Smooth muscle cell (in vitro differentiated cells): ENCODE results near the gene OVCH1. TPM values are rescaled to one million over a fixed set of nuclear protein-coding genes. Genes with fewer than 3 reads are reported as not detected.

Experiments
- DNase-seq: peaks from one replicate; lab custom pipeline; 2025; ENCODE audit not compliant: unreplicated experiment; lab: John Stamatoyannopoulos, UW
- H2AFZ ChIP-seq: fragments of 200-600 bp; sonication (generic); 2 replicates; pipeline ENCODE4 v1.6.0; 2016; ENCODE audit warnings: antibody characterized with exemption, low read depth, mild to moderate bottlenecking
- H3F3A ChIP-seq: fragments of 200-600 bp; sonication (generic); 2 replicates; pipeline ENCODE4 v1.6.0; 2017; ENCODE audit warnings: antibody characterized with exemption, low read depth
- H3K27ac ChIP-seq: fragments of 200-600 bp; sonication (generic); 2 replicates; pipeline ENCODE4 v1.5.1; 2016; ENCODE audit warnings: low read depth, mild to moderate bottlenecking
- H3K27me3 ChIP-seq: fragments of 200-600 bp; sonication (generic); 2 replicates; pipeline ENCODE4 v1.6.1; 2016; ENCODE audit warnings: low read depth, mild to moderate bottlenecking
- H3K36me3 ChIP-seq: fragments of 200-600 bp; sonication (generic); 2 replicates; pipeline ENCODE4 v1.5.1; 2016; ENCODE audit warnings: low read depth
- H3K4me1 ChIP-seq: fragments of 200-600 bp; sonication (generic); 2 replicates; pipeline ENCODE4 v1.5.1; 2016; ENCODE audit warnings: low read depth
- H3K4me2 ChIP-seq: fragments of 200-600 bp; sonication (generic); 2 replicates; pipeline ENCODE4 v1.6.0; 2016; ENCODE audit warnings: mild to moderate bottlenecking
- H3K4me3 ChIP-seq: fragments of 200-600 bp; sonication (generic); 2 replicates; pipeline ENCODE4 v1.5.1; 2016; ENCODE audit warnings: mild to moderate bottlenecking
- H3K79me2 ChIP-seq: fragments of 200-600 bp; sonication (generic); 2 replicates; pipeline ENCODE4 v1.6.0; 2016; ENCODE audit warnings: low read depth, mild to moderate bottlenecking
- H3K9ac ChIP-seq: fragments of 200-600 bp; sonication (generic); 2 replicates; pipeline ENCODE4 v1.6.0; 2016; ENCODE audit warnings: low read depth
- H3K9me3 ChIP-seq: fragments of 200-600 bp; sonication (generic); replicated peaks from 2 replicates; pipeline ENCODE4 v1.5.1; 2016; ENCODE audit warnings: low read depth
- H4K20me1 ChIP-seq: fragments of 200-600 bp; sonication (generic); 2 replicates; pipeline ENCODE4 v1.6.0; 2016; ENCODE audit warnings: low read depth
- CTCF ChIP-seq: fragments of 200-600 bp; sonication (generic); IDR thresholded peaks from 2 replicates; pipeline ENCODE4 v1.5.1; 2017; ENCODE audit warnings: borderline replicate concordance, mild to moderate bottlenecking, antibody characterized with exemption; ENCODE audit not compliant: insufficient read depth, poor library complexity, severe bottlenecking
- WGBS: methylation state at CpG from one replicate; pipeline ENCODE4 v1.1.7; 2016; ENCODE audit warnings: low lambda C conversion rate; 5-methylcytosine and 5-hydroxymethylcytosine counted together
- polyA plus RNA-seq: library from polyadenylated mRNA; unstranded; fragments of >200 nt; fragmentation: Nextera tagmentation; extraction: Ambion mirVana; gene quantifications from 2 replicates; pipeline ENCODE4 v1.2.1, GENCODE V29; 2016
- total RNA-seq: library from RNA; depleted of rRNA; stranded (reverse); fragments of >200 nt; gene quantifications from 2 replicates; pipeline ENCODE4 v1.2.3, GENCODE V29; 2014

The OVCH1 gene
- total and polyA plus RNA-seq, 2 experiments from 2014 or later, result not detected

DNA sequence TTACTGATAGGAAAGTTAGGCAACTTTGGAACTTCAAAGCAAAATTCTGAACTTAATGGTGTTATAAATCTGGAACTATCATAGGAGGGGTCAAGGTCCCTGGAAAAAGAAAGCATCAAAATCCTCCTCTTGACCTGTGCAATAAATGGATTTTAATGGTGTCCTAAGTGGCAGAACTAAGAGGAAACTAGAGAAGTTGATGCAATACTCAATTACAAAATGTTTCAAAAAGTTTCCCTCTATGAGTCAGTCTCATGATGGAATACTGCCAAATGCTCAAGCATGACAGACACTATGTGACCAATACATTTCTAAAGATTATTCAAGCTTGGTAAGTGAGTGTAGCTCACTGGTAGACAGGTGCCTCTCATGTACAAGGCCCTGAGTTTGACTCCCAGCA is 68.9 kb downstream of the OVCH1 start:
- DNase-seq, result no peak
- H3K4me1 ChIP-seq, result no peaks in the 10 kb centered on the region
- H3K36me3 ChIP-seq, result no peaks in the 10 kb centered on the region
- H3K9me3 ChIP-seq, result no peaks in the 10 kb centered on the region
- no peaks in the 10 kb centered on the region for H4K20me1 ChIP-seq
- H2AFZ ChIP-seq, result no peak overlapping the region
- H3K27me3 ChIP-seq, result no peaks in the 10 kb centered on the region
- no peak for TF ChIP-seq CTCF
- H3K27ac ChIP-seq, result no peak overlapping the region
- no peak overlapping the region for H3K4me2 ChIP-seq
- H3K79me2 ChIP-seq, result no peaks in the 10 kb centered on the region
- H3F3A ChIP-seq, result no peaks in the 10 kb centered on the region
- H3K9ac ChIP-seq, result no peak overlapping the region
- H3K4me3 ChIP-seq, result no peak overlapping the region

- H3K36me3 ChIP-seq, result no peaks in the 10 kb centered on the region
- WGBS, result 75% methylated on average over 4 of the region's 4 CpGs
- no peak overlapping the region for H3K4me2 ChIP-seq
- H3K4me1 ChIP-seq, result no peaks in the 10 kb centered on the region
- no peak overlapping the region for H3K4me3 ChIP-seq
- no peaks in the 10 kb centered on the region for H4K20me1 ChIP-seq
- no peaks in the 10 kb centered on the region for H3K9me3 ChIP-seq
- peak; percentile 13 for TF ChIP-seq CTCF
- H3K79me2 ChIP-seq, result no peaks in the 10 kb centered on the region
- H3K27ac ChIP-seq, result no peak overlapping the region
- H3K9ac ChIP-seq, result no peak overlapping the region
- no peak overlapping the region for H2AFZ ChIP-seq
- no peaks in the 10 kb centered on the region for H3K27me3 ChIP-seq
- H3F3A ChIP-seq, result no peaks in the 10 kb centered on the region
- no peak for DNase-seq
These were observed 69.5 kb downstream of the OVCH1 start for GRCh38 chr12:29427964-29428363.

GRCh38 chr12:29426498-29426897 is 71.0 kb downstream of the OVCH1 start:
- Histone ChIP-seq H3K36me3 (no peaks in the 10 kb centered on the region), H2AFZ (no peak overlapping the region), H3K9me3 (no peaks in the 10 kb centered on the region), H4K20me1 (no peaks in the 10 kb centered on the region), H3F3A (no peaks in the 10 kb centered on the region), H3K4me3 (no peak overlapping the region), H3K27ac (no peak overlapping the region), H3K4me1 (no peaks in the 10 kb centered on the region), H3K4me2 (no peak overlapping the region), H3K79me2 (no peaks in the 10 kb centered on the region), H3K27me3 (no peaks in the 10 kb centered on the region), H3K9ac (no peak overlapping the region)
- no peak for TF ChIP-seq CTCF
- 95% methylated on average over 2 of the region's 2 CpGs for WGBS
- no peak for DNase-seq

GRCh38 chr12:29425722-29426121 is 71.8 kb downstream of the OVCH1 start:
- whole genome bisulfite sequencing, result 88% methylated on average over 2 of the region's 2 CpGs
- no peak overlapping the region for H3K4me2 ChIP-seq

More at GRCh38 chr12:29425722-29426121, 71.8 kb downstream of the OVCH1 start:
- no peaks in the 10 kb centered on the region for H4K20me1 ChIP-seq
- no peaks in the 10 kb centered on the region for H3K36me3 ChIP-seq
- H3K79me2 ChIP-seq, result no peaks in the 10 kb centered on the region
- DNase-seq, result no peak
- no peaks in the 10 kb centered on the region for H3K27me3 ChIP-seq
- no peak overlapping the region for H2AFZ ChIP-seq
- H3K27ac ChIP-seq, result no peak overlapping the region
- H3K4me3 ChIP-seq, result no peak overlapping the region
- no peaks in the 10 kb centered on the region for H3K4me1 ChIP-seq
- no peak overlapping the region for H3K9ac ChIP-seq
- no peak for TF ChIP-seq CTCF
- no peaks in the 10 kb centered on the region for H3K9me3 ChIP-seq
- no peaks in the 10 kb centered on the region for H3F3A ChIP-seq
